HG03457 (cell line): ENCODE results near the gene HLA-DPB1.
"Not testable (repeated sequence)": the region's sequence is repeated elsewhere in the genome, so short reads cannot be mapped to it uniquely, and the experiment has no call there.

Source experiments
- ATAC-seq: cut with Tn5 transposase; IDR thresholded peaks from one replicate; pipeline ENCODE4 v1.9.1; 2021; ENCODE audit warnings: moderate number of reproducible peaks; ENCODE audit not compliant: unreplicated experiment

The HLA-DPB1 gene

DNA sequence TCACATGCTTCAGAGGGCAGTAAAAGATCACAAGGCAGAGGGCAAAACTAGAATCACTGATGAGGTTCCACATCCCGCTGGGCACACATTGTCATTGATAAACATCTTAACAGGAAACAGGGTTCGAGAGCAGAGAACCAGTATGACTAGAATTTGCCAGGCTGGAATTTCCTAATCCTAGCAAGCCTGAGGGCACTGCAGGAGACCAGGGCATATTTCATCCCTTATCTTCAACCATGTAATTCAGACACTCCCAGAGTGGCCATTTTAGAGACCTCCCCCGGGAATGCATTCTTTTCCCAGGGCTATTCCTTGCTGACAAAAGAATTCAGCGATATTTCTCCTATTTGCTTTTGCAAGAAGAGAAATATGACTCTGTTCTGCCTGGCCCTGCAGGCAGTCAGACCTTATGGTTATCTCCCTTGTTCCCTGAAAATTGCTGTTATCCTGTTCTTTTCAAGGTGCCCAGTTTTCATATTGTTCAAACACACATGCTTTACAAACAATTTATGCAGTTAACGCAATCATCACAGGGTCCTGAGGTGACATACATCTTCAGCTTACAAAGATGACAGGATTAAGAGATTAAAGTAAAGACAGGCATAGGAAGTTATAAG is 25.4 kb downstream of the HLA-DPB1 start:
- not testable (repeated sequence) for ATAC-seq

DNA sequence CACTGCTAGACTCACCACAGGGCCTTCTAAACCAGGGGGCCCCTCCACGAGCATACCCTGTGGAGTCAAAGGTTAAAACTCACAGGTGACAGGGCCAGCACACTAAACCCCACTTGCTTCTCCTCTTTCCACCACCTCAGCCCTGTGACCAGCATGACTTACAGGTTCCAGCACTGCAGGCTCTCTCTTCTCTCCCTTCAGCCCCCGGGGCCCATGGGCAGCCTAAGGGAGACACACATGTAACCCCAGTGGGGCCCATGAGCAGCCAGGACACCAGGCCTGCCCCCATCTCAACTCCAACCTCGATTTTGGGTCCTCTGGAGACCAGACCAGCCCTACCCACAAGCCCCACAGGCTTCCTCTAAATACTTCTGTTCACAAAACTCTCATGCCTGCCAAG is 28.0 kb downstream of the HLA-DPB1 start:
- no peak for ATAC-seq

DNA sequence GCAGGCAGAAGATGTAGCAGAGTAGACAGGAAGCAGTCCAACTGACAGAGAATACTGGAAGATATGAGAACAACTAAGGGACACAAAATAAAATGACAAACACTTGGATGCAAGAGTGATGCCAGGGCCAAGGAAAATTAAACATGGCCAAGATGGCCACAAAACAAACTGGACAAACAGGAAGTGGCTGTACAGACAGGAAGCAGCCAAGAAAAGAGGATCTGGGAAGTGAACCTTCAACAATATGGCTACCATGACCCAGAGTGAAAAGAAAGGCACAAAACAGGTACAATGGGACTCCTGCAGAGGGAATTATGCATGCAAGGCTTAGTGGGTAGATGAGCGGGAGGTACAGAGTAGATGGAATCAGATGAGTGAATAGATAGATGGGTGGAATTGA is 29.1 kb downstream of the HLA-DPB1 start:
- no peak for ATAC-seq

DNA sequence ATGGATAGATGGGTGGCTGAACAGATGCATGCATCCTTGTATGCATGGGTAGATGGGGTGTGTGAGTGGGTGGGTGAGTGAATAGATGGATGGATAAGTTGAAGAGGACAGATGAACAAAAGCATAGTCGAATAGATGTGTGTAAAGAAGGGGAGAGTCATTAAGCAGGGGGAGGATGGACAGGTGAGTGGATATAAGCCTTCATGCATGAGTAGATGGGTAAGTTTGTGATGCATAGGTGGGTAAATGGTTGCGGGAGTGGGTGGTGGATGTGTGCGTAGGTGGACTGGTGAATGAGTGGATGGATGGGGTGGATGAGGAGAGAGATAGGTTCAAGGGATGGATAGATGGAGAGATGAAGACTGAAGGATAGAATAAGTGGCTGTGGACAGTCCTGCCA is 29.6 kb downstream of the HLA-DPB1 start:
- no peak for ATAC-seq

DNA sequence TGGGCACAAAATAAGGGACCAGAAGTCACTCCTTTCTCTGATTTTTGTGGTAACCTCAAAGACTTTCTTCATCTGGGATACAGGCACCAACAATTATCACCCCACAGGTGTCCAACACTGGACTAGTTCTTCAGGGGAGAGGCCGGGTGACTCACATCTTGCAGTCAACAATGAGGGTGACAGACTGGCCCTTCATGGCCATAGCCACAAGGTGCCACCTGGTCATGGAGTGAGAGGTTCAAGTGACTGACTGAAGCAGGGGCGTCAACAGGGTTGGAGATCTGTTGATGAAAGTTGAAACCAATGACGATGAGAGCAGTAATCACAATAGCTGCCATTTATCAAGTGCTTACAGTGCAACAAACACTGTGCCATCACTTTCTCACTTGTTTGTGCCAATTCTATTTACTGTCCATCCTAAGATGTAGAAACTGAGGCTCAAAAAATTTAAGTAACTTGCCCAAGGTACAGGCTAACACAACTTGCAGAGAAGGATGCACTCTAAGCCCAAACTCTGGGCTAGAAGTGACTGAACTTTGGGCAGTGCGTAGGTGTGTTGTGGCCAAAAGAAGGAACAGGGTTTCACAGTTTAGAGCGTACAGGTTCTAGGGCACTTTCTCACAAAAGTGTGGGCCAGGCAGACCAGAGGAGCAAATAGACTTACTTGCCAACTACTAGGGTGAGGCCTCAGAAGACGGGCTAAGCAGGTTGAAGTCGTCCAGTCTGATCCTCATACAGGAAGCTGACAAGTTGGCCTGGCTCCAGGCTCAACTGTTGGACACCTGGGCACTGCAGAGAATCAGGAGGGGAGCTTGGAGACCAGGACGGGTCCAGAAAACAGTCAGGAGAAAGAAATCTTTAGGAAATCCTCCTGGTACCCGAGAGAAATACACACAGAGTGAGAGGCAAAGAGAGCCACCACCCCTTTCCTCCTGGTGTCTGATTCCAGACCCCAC is 30.4 kb downstream of the HLA-DPB1 start:
- ATAC-seq: no peak

DNA sequence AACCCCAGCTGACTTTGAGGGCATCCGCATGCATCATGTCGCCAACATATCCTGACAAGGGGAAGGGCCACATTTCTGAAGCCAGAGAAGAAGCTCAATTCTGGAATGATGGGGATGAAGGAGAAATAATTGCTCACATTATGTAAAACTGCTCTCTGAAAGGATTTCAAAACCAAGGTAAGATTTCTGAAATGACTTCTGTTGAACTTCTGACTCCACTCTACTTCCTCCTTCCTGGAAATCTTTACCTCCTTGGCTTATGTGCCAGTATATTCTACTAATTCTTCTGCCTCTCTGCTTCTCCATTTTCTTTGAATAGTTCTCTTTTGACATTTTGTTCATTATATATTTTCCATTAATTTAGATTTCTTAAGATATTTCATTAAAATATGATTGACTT is 31.9 kb downstream of the HLA-DPB1 start:
- no peak for ATAC-seq

DNA sequence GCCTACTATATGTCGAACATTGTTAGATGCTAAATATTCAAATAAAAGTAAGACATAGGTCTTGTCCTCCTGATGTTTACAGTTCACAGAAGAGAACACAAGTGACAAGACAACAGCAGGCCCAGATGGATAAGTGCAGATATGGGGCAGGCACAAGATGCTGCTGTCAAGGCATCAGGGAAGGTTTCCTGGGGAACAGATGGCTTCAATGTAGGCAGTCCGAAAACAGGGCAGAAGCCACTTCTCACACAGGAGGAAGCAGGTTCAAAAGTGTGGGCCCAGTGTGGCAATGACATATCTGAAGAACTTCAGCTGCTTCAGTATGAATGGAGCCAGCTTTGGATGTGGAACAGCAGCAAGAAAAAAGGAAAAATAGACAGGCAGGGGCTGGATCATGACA is 32.5 kb downstream of the HLA-DPB1 start:
- no peak for ATAC-seq

DNA sequence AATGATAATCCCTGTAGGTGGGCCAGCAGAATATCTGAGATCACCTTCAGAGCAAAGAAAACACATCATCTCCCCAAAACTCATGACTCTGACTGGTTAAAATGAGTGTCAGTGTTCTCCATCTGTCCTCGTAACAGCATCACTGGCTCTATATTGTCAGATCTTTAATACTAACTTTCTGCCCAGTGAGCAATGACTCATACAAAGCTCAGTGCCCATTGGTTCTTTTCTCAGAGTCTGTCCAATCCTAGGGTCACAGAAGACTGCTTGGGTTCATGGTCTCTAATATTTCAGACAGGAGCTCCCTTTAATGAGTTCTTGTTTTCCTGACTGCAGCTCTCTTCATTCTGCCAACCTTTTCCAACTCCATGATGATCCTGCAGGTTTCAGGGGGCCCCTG is 36.4 kb downstream of the HLA-DPB1 start:
- ATAC-seq: no peak

DNA sequence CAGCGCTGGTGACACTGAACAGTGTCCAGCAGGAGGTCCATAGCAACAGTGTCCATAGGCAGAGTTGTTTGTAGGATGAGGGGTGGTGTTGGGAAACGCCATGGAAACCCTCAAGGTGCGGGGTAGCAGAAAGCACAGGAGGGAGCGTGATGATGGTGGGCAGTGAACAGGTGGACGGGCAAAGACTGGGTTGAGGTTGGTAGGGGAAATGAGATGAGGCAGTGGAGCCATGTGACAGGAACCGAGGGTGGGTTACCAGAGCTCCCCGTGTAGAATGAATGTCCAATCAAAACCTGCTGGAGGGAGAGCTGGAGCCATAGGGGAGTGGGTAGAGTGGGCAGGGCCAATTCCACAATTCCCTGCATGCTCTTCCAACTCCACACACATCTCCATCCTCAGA is 38.0 kb downstream of the HLA-DPB1 start:
- no peak for ATAC-seq

DNA sequence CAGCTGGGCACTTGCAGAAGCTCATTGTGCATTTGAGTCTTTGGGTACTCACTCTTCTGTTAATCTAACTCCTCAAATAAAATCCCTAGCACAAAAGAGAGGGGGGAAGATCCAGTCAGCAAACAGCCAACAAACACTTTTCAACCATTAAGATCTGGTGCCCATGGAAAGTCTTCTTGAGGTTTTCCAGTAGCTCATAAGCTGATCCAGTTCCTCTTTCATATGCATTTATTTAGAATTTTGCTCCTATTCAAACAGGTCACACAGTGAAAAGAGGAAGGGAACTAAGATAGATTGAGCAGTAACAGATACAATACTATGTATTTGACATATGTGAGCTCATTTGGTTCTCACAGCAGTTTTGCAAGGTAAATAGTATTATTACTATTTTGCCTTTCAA is 38.6 kb downstream of the HLA-DPB1 start:
- no peak for ATAC-seq

DNA sequence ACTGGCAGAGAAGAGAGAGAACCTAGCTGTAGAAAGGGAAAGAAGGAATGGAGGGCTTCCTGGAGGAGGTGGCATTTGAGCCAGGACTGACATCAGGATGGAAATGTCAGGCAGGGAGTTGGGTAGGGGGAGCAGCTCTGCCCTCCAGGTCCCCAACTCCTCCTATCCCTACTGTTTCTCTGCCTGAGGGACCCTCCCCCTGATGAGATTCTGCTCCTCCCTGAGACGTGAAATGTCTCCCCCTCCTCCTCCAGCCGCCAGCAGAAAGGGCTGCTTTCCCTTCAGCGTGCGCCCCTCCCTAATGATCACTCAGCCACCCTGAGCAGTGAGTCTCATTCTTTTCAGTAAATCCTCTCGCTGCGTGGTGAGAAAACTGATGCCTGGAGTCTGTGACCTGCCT is 40.6 kb downstream of the HLA-DPB1 start:
- ATAC-seq: no peak

DNA sequence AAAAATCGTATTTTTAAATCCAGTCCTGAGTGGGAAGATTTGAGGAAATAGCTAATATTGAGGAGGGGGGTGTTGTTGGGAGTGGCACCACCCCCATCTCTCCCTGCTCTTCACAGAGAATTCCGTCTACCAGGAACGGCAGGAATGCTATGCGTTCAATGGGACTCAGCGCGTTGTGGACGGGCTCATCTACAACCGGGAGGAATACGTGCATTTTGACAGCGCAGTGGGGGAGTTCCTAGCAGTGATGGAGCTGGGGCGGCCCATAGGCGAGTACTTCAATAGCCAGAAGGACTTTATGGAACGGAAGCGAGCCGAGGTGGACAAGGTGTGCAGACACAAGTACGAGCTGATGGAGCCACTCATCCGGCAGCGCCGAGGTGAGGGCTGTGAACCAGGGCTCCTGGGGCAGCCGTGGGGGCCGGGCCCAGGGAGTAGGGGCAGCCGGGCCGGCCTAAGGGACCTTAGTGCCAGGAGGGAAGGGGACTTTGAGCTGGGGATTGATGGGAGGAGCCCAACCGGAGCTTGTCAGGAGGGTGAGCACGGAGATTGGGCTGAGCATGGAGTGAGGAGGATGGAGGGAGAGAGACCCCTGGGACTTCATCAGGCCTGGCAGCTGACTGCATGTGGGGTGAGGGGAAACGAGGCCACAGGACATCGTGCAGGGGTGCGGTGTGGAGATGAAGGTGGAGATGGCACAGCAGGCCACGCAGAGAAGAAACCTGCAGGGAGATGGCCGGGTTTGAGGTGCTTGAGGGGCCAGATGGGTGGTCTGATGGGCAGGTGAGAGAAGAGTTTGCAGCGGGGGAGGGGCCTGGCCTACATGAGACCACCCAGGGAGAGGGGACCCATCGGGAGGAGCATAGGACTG is 41.3 kb downstream of the HLA-DPB1 start:
- ATAC-seq: no peak

DNA sequence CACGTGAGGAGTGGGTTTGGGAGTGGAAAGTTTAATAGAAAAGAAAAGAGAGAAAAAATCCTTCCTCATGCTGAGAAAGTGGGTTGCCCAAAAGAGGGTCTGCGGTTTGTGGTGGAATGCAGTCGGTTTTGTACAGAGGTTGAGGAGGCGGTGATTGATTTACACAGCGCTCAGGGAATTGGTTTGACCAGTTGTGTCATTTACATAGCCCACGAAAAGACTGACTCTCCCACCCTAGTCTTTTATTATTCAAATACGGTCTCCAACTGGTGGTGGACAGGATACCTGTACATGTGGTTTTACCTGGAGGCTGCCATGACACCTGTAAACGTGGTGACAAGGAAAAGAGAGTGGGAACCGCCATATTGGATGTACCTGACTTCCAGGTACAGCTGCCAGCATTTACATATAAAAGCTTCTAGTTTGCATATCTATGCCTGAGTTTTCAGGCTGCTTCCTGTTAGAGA is 42.1 kb downstream of the HLA-DPB1 start:
- no peak for ATAC-seq

DNA sequence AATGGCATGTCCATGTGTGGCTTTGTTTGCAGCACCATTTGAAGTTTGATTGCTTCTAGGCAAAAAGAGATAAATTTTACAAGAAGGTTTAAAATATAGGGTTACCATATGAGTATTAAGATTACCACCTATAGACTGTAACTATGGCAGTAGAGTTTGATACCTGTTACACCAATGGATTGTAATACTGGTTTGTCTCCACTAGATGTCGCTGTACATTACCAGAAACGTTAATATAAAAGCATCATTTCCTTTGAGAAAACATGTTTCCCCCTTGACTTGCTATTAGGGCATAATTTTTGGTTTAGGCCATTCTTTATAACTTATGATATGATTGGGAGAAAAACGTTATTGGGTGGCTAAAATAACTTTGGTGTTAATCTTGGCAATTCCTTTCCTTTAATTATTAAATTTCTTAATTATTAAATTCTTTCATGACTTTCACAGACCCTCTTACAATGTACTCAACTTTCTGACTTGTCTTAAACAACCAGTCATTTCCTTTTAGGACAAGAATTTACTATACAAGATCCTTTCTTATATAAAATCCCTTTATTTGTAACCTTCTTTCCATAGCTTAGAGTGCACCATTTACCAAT is 42.8 kb downstream of the HLA-DPB1 start:
- no peak for ATAC-seq

DNA sequence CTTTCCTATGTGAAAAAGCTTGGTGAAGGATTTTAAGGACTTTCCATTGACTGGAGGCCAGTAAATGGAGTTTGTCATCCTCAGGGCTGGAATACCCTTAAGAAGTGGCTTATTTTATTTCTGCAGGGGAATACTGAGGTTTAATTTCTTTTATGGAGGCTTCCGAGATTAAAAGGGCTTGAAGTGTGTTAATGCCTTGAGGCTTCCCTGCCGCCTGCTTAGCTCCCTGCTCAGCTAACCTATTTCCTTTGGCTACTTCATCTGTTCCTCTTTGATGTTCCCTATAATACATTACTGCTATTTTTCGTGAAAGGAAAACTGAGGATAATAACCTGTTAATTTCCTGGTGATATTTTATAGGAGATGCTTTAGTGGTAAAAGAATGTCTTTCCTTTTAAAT is 44.2 kb downstream of the HLA-DPB1 start:
- ATAC-seq: no peak

DNA sequence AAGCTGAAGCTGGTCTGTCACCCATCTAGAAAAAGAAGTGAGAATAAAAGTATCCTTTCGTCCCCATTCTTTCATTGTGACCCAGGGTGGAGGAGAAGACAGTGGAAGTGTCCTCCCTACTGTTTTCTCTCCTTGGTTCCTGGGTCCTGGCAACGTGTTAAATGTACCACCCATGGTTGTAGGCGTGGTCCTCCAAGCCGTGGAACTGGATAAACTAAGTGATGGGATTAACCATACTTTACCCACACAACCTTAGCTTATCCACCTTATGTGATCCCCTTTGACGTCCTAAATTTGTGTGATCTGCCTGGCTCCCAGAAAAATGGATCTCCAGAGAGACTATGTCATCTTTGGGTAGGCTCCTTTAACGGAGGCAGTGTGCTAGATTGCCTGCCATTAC is 47.4 kb downstream of the HLA-DPB1 start:
- no peak for ATAC-seq

DNA sequence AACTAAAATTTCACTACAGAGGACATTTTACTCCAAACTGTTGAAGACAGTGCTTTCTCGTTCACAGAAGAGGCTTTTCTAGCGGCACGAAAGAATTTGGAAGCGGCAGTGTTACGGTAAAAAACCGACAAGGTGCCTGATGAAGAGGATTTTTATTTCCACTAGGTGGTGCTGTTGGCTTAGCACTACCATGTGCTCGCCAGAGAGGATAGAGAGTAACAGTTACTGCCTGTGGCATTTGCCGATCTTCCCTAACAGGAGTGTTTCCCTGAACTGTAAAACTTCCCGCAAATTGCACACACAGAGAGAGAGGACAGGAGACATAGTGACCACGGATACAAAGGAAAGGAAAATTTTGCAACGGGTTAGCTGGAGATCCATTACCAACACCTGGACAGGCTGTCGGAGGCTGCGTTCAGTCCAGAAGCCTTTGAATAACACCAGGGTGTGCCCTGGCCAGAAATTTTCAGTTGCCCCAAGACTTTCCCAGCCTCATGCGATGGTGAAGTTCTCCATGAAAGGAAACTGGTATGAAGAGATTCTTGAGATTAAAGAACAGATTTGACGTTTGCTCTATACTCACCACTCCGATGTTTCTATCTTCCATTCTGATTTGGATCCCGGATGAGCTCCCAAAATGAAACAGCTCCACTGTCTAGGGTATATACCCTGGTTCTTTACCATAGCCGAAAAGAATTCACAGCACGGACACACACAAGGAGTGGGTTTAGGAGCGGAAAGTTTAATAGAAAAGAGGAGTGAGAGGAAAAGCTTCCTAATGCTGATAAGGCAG is 48.1 kb downstream of the HLA-DPB1 start:
- no peak for ATAC-seq

DNA sequence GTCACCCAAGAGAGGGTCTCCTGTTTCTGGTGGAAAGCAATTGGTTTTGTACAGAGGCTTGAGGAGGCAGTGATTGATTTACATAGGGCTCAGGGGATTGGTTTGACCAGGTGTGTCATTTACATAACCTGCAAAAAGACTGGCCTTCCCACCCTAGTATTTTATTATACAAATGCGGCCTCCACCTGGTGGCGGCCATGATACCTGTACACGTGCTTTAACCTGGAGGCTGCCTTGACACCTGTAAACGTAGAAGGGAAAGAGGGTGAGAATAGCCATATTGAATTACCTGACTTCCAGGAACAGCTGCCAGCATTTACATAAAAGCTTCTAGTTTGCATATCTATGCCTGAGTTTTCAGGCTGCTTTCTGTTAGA is 48.7 kb downstream of the HLA-DPB1 start:
- ATAC-seq: no peak

DNA sequence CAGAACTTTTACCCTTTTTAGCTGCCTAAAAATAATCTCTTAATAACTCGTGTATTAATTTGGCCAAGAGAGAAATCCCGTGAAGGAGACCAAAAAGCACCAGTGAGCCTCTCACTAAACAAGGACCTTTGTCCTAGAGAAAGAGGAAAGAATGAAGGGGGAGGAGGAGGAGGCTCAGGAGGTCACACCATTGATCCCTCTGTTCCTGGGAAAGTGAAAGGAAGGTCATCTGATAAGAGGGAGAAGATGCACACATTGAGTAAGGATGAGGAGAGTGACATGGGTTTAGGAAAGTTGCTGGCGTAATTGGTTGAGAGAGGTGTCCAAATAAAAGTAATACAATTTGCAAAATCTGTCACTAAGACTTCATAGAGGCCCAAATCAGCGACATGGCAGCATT is 49.2 kb downstream of the HLA-DPB1 start:
- no peak for ATAC-seq

DNA sequence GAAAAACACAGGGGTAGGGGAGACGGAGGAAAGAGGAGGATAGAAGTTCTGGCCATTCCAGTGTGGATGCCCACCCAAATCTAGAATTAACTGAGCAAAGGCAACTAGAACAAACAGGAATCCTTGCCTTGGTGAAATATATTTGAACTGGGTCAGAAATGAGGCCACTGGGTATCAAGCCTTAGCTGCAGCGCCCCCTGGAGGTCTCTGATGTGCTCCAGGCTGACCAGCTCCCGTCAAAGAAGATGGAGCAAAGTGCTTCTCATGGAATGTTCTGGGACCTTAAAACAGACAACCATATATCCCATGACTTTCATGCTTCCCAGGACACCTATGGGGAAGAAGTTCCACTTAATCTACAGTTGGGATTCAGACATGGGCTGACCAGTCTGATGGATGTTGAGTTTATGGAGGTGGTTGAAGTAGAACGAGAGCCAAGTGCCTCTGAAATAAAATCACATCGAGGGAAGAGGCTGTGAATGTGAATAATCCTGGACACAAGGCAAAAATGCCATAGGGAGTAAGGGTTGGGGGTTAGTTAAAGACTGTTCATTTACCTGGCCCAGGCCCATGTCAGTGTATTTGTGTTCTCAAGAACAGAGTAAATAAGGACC is 50.4 kb downstream of the HLA-DPB1 start:
- ATAC-seq: no peak
